Cardiac fibroblast (primary cell): ENCODE measurements around the gene CTNNA1.

ENCODE experiments used
- DNase-seq, 2 donors: peaks; one replicate each; pipeline versions ENCODE4 v3.0.0 to v3.0.0-alpha.2; 2010; ENCODE audit warnings: low read depth in 2 of 2
- H3K4me3 ChIP-seq, 2 donors: replicated peaks in 1 of 2; 1 replicate in 1 of 2; 2 replicates in 1 of 2; pipeline ENCODE4 v1.5.1; 2011; ENCODE audit warnings: low read depth in 2 of 2, low read length in 2 of 2, mild to moderate bottlenecking in 2 of 2, moderate library complexity in 1 of 2
- CTCF ChIP-seq: IDR thresholded peaks from one replicate; pipeline ENCODE4 v1.5.1; 2011; ENCODE audit warnings: low read depth, mild to moderate bottlenecking, low read length, inconsistent platforms

CTNNA1 gene

DNA sequence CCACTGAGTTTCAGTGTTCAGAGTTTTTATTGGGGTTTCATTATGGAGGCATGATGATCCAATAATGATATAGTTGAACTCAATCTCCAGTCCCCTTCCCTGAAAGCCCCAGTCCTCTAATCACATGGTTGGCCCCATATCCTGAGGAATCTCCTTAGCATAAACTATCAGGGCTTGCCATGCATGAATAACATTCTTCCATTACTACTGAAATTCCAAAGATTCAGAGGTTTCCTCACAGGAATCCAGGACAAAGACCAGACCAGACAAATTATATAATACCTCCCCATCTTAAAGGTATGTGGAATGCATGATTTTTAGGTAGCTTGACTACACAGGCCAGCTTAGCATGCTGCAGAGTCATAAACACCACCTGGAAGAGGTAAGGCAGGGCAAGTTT, 137.4 kb downstream of the CTNNA1 start:
- no peak for TF ChIP-seq CTCF
- no peak for DNase-seq
- H3K4me3 ChIP-seq = no peak overlapping the region

GRCh38 chr5:138895918-138896317, 142.7 kb downstream of the CTNNA1 start:
- H3K4me3 ChIP-seq = no peak overlapping the region
- no peak for DNase-seq
- TF ChIP-seq CTCF = no peak

DNA sequence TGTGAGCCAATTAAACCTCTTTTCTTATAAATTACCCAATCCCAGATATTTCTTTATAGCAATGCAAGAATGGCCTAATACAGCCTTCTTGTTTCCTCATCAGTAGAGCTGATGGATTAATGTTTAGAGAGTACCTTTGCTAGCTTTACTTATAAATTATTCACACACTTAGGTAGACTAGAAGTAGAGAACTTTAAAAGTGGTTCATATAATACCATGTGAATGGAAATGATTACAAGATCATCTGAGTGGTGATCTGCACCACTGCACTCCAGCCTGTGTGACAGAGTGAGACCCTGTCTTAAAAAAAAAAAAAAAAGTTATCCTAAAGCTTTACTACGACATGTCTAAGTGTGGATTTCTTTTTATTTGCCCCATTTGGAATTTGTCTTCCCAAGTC, 145.1 kb downstream of the CTNNA1 start:
- DNase-seq = no peak
- no peak for TF ChIP-seq CTCF
- no peak overlapping the region for H3K4me3 ChIP-seq

- DNase-seq = no peak
- H3K4me3 ChIP-seq = no peak overlapping the region
- no peak for TF ChIP-seq CTCF
Observed at GRCh38 chr5:138898742-138899141, 145.5 kb downstream of the CTNNA1 start.

GRCh38 chr5:138900281-138900965, 147.2 kb downstream of the CTNNA1 start:
- H3K4me3 ChIP-seq = no peak overlapping the region
- peak; percentile 26 to 70 for DNase-seq
- TF ChIP-seq CTCF = no peak

DNA sequence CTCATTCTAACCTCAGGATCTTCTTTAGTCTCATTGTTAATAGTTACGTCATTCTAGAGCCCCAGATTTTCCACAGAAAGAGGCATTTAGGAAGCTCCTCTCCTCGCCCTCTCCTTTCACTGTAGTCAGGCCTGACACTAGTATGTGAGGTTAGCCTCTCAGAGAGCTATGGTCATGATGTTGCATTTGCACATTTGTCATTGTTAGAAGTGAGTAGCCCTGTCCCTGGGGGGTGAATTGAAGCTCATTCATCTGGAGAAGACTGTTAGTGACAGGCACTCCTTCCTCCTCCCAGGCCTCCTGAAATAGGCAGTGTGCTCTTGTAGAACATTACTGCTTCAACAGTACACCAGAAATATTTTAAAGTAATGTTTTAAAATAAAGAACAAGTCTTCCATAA, 148.5 kb downstream of the CTNNA1 start:
- no peak for TF ChIP-seq CTCF
- H3K4me3 ChIP-seq = no peak overlapping the region
- no peak for DNase-seq

DNA sequence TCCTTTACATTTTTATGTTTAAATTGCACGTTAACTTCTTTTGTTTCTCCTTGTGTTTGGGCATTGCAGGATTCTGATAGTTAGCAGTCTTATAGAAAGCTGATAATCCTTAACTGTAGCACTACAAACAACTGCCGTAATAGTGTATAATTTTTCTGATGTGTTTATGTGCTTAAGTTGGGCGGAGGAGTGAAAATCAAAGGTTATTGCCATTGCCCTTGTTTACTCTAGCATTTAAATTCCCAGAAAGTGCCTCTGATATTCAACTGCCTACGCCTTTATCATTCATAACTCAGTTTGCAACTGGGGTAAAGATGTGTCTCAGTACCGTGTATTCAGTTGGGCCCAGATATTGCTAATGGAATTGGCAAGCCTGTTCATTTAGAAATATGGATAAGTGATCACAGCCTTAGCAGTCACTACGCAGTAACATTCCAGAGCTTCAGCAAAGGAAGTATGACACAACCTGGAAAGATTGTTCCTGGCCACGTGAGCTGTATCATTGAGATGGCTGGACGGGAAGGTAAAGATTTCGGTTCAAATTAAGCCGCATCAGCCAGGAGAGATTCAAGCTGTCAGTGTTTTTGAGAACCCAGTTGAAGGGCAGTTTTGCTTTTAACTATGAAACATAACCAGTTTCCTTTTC, 150.0 kb downstream of the CTNNA1 start:
- no peak overlapping the region for H3K4me3 ChIP-seq
- no peak for TF ChIP-seq CTCF
- DNase-seq = peak; percentile 62 to 78
